Activated CD8-positive, alpha-beta memory T cell treated with anti-CD3 and anti-CD28 coated beads for 36 hours (primary cell): ENCODE measurements around the gene UQCC5. TPM values are rescaled to one million over a fixed set of nuclear protein-coding genes. Genes with fewer than 3 reads are reported as not detected.
"Not testable (repeated sequence)": the region's sequence is repeated elsewhere in the genome, so short reads cannot be mapped to it uniquely, and the experiment has no call there.

Experiments used
- CTCF ChIA-PET: fragments of 350-600 bp; sonication (Branson Sonifier 250); formaldehyde crosslinking; loops from one replicate; lab custom pipeline; 2021; ENCODE audit warnings: antibody characterized with exemption; lab: Charles Lee
- POLR2A ChIA-PET: fragments of 350-600 bp; sonication (Branson Sonifier 250); formaldehyde crosslinking; loops from one replicate; lab custom pipeline; 2021; ENCODE audit warnings: antibody characterized with exemption; lab: Charles Lee
- total RNA-seq, 2 experiments: library from RNA; stranded (reverse); gene quantifications; one replicate each; pipeline ENCODE4 v1.2.3, GENCODE V29; 2021

Gene UQCC5
- total RNA-seq, 2 experiments from 2014 or later = 18.6 to 21.6 TPM

DNA sequence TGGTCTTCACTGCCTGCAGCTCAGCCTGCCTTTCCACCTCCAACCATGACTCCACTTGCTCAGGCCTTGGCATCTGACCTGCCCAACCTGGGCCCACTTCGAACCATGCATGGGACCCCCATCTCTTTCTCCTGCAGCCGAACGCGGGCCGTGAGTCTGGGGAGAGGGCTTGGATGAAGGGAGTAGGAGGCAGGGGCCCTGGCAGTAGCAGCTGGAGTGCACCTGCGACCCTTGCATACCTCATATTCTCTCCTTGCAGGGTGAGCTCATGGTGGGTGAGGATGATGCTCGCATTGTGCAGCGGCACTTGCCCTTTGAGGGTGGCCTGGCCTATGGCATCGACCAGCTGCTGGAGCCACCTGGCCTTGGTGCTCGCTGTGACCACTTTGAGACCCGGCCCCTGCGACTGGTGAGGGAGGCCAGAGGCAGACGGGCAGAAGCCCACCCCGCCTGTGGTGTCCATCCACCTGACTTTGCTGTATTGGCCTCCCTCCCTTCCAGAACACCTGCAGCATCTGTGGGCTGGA is 16.2 kb upstream of the UQCC5 start:
- POLR2A ChIA-PET = no interaction called here
- CTCF ChIA-PET = no interaction called here

DNA sequence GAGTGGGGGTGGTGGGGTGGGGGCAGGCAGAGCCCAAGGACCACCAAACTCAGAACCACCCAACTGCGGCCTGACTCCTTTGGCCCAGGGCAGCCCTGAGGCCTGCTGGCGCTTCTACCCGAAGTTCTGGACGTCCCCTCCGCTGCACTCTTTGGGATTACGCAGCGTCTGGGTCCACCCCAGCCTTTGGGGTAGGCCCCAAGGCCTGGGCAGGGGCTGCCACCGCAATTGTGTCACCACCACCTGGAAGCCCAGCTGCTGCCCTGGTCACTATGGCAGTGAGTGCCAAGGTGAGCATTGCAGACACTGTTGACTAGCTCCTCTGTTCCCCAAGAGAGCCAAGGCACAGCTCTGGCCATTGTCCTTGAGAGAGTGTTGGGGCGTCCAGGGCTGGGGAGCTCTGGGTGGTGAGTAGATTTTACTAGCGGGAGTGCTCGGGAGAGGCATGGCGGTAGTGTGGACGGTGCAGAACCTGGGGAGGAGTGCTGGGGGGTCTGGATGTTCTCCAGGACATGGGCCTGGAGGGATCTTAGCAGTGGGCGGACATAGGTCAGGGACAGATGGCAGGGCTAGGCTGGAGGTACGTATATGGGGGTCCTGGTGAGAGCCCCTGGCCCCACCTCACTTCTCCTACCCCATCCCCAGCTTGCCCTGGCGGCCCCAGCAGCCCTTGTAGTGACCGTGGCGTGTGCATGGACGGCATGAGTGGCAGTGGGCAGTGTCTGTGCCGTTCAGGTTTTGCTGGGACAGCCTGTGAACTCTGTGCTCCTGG is 15.5 kb upstream of the UQCC5 start:
- ChIA-PET CTCF (no interaction called here), POLR2A (no interaction called here)

DNA sequence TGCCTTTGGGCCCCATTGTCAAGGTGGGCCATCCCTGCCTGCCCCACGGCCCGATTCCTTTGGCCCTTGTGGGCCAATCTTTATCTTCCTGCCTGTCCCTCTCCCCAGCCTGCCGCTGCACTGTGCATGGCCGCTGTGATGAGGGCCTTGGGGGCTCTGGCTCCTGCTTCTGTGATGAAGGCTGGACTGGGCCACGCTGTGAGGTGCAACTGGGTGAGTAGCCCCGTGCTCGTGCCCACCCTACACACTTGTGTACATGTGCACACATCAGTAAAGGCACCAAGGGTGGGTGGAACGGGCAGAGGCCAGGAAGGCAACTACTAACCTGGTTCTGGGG is 14.9 kb upstream of the UQCC5 start:
- ChIA-PET CTCF (no interaction called here), POLR2A (no interaction called here)

DNA sequence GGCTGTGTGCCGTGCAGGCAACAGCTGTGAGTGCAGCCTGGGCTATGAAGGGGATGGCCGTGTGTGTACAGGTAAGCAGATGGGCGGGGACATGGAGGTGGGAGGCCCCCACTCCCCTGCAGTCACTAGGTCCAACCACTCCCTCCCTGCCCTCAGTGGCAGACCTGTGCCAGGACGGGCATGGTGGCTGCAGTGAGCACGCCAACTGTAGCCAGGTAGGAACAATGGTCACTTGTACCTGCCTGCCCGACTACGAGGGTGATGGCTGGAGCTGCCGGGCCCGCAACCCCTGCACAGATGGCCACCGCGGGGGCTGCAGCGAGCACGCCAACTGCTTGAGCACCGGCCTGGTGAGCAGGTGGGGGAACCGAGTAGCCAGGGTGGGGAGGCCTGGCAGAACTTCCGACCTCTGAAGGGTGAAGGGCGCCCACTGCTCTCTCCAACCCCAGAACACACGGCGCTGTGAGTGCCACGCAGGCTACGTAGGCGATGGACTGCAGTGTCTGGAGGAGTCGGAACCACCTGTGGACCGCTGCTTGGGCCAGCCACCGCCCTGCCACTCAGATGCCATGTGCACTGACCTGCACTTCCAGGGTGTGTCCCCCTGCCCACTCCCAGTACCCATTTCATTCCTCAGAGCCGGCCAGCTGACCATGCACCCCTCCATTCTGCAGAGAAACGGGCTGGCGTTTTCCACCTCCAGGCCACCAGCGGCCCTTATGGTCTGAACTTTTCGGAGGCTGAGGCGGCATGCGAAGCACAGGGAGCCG is 14.3 kb upstream of the UQCC5 start:
- POLR2A ChIA-PET = no interaction called here
- CTCF ChIA-PET = no interaction called here

DNA sequence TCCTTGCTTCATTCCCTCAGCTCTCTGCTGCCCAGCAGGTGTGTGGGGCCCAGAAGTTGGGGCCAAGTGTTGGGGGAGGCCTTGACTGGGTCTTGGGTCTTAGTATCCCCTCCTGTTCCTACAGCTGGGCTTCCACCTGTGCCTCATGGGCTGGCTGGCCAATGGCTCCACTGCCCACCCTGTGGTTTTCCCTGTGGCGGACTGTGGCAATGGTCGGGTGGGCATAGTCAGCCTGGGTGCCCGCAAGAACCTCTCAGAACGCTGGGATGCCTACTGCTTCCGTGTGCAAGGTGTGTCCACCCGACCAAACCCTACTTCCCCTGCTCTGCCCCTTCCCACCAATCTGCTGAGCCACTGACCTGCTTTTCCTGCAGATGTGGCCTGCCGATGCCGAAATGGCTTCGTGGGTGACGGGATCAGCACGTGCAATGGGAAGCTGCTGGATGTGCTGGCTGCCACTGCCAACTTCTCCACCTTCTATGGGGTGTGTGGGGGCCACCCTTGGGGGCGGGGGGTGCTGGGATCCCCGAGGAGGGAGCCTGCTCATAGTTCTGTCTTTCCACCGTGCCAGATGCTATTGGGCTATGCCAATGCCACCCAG is 13.7 kb upstream of the UQCC5 start:
- POLR2A ChIA-PET = no interaction called here
- CTCF ChIA-PET = no interaction called here

DNA sequence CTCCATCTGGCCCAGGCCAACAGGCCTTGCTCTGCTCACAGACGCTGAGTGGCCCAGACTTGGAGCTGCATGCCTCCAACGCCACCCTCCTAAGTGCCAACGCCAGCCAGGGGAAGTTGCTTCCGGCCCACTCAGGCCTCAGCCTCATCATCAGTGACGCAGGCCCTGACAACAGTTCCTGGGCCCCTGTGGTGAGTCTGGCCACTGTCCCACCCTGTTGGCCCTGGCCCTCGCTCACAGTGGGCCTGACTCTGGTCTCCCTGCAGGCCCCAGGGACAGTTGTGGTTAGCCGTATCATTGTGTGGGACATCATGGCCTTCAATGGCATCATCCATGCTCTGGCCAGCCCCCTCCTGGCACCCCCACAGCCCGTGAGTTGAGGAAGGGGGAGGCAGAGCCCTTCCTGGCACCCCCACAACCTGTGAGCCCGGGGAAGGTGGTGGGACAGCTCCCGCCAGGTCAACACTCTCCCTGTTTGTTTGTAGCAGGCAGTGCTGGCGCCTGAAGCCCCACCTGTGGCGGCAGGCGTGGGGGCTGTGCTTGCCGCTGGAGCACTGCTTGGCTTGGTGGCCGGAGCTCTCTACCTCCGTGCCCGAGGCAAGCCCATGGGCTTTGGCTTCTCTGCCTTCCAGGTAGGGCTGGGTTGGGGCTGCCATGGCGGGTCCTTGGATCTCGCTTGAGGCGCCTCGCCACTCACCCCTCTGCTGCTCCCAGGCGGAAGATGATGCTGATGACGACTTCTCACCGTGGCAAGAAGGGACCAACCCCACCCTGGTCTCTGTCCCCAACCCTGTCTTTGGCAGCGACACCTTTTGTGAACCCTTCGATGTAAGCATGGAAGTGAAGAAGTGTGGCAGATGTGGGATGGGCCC is 12.8 kb upstream of the UQCC5 start:
- CTCF ChIA-PET = no interaction called here
- POLR2A ChIA-PET = no interaction called here

DNA sequence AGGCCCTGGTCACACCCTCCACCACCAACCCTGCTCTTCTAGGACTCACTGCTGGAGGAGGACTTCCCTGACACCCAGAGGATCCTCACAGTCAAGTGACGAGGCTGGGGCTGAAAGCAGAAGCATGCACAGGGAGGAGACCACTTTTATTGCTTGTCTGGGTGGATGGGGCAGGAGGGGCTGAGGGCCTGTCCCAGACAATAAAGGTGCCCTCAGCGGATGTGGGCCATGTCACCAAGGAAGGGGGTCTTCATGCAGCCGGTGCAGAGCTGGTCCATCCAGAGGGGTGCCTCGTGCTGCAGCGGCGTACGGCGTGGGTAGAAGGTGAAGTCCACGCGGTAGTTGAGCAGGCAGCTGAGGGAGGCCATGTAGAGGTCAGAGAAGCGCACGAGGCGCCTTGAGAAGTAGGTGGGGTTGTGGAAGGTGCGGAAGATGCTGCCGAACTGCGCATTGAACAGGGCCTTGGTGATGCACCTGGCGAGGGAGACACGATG is 12.1 kb upstream of the UQCC5 start:
- POLR2A ChIA-PET = no interaction called here
- CTCF ChIA-PET = no interaction called here

DNA sequence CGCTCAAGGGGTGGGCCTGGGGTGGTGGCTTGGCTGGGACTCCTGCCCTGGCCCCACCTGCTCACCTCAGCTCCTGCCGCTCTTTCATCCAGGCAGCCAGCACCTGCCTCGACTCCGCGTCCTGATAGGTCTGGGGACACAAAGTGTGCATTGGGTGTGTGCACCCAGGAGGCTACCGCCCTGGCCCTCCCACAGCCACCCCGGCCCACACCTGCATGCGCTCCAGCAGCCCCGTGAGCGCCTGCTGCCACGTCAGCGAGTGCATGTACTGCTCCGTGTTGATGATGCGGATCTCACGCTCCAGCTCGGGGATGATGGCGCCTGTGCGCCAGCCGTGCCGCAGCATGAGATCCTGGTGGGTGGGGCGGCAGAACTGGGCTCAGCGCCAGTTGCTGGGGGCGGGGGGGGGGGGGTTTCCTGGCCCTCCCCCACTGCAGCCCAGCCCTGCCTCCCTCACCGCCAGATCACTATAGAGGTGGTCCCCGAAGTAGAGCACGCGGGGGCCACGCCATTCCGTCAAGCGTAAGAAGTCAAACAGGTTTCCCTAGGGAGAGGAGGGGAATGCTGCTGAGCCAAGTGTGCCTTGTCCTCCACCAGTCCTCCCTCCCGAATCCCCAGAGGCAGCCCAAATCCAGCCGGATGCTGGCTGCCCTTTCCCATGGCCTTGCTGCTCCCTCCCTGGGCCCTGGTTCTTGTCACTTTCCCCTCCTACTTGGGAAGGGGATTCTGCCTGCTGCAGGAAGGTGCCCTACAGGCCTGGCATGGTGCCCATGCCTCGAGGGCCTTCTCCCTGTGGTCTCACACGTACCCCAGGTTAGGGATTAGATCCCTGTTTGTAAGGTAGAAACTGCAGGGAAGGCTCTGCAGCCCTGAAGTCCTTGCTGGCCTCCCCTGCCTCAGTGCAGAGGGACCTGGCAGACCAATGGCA is 11.4 kb upstream of the UQCC5 start:
- ChIA-PET POLR2A (no interaction called here), CTCF (interaction anchor here (0.9 kb wide), 1 partner anchor 44 kb away, joined by 3 read pairs; no protein-coding TSS in a partner anchor)

DNA sequence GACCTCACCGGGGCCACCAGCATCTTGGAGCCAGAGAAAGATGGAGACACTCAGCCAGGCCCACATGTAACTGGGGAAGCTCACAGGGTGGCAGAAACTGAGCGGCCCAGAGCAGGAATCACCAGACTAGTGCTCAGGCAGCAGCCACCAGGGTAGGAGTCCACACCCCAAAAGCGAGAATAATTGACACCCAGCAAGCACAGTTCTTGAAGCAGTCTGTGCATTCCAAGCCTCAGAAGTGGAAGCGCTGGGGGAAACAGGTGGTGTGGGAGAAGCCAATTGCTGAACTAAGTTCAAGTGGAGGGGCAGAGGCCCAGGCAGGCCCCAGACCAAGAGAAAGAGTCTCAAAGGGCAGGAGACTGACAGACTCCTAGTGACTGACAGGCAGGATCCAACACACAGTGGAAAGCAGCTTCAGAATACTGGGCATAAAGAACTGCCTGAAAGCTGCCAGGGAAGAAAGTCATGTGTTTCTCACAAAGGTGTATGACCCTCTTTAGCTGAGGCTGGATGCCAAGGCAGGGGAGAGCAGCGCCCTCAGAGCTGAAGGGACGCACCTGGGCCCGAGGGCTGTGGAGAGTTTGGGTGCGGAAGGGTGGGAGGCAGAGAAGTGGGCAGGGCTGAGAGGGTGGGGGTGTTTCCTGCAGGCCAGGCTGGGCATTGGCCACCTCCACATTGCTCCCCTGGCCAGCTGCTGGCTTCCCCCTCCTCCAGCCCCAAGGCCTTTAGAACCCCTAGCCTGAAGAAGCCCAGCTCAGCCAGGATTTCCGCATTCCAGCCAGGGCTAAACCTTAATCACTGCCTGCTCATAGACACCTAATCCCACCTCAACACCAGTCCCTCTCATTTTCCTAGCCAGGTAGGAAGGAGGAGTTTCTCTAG is 10.5 kb upstream of the UQCC5 start:
- CTCF ChIA-PET = interaction anchor here (0.9 kb wide), 1 partner anchor 45 kb away, joined by 3 read pairs; no protein-coding TSS in a partner anchor
- POLR2A ChIA-PET = interaction anchor here (1.1 kb wide), 1 partner anchor 10 kb away, joined by 3 read pairs; the partner anchor contains the start of gene UQCC5

DNA sequence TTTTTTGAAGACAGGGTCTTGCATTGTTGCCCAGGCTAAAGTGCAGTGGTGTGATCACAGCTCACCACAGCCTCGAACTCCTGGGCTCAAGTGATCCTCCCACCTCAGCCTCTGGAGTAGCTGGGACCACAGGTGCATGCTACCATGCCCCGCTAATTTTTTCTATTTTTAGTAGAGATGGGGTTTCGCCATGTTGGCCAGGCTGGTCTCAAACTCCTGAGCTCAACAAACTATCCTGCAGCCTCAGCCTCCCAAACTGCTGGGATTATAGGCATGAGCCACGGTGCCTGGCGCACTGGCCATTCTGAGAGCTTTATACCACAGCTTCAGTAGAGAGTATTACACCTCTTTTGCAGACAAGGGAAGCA is 9.8 kb upstream of the UQCC5 start:
- CTCF ChIA-PET = not testable (repeated sequence)
- POLR2A ChIA-PET = interaction anchor here (1.1 kb wide), 1 partner anchor 9 kb away, joined by 3 read pairs; the partner anchor contains the start of gene UQCC5

DNA sequence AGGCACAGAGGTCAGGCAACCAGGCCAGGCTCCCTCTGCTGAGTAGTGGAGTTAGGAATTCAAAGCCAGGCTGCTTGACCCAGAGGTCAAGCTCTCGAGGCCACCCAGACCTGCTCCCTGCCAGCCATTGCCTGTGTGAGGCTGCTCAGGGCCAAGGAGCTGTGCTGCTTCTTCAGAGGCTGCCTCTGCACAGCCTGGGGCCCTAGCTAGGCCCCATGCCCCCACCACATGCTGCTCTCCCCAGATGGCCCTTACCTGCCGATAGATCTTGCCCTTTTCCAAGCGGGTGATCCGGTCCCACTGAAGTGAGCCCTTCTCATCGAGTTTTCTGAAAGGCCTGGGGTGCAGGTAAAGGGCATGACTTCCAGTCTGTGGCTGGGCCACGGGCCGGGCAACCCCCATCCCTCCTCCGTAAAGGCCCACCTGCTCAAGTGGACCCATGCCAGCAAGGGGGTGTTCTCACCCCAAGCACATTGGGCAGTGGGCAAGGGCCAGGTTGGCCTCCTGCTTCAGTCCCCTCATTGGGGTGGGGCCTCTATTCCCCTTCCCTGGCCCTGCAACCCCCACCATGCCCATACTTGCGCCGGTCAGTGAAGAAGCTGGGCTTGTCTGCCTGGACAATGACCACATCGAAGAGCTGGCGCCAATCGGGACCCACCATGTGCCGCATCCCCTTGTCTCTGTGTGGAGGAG is 9.2 kb upstream of the UQCC5 start:
- ChIA-PET CTCF (interaction anchor here (0.6 kb wide), 1 partner anchor 102 kb away, joined by 3 read pairs; no protein-coding TSS in a partner anchor), POLR2A (interaction anchor here (1.1 kb wide), 1 partner anchor 9 kb away, joined by 3 read pairs; the partner anchor contains the start of gene UQCC5)

DNA sequence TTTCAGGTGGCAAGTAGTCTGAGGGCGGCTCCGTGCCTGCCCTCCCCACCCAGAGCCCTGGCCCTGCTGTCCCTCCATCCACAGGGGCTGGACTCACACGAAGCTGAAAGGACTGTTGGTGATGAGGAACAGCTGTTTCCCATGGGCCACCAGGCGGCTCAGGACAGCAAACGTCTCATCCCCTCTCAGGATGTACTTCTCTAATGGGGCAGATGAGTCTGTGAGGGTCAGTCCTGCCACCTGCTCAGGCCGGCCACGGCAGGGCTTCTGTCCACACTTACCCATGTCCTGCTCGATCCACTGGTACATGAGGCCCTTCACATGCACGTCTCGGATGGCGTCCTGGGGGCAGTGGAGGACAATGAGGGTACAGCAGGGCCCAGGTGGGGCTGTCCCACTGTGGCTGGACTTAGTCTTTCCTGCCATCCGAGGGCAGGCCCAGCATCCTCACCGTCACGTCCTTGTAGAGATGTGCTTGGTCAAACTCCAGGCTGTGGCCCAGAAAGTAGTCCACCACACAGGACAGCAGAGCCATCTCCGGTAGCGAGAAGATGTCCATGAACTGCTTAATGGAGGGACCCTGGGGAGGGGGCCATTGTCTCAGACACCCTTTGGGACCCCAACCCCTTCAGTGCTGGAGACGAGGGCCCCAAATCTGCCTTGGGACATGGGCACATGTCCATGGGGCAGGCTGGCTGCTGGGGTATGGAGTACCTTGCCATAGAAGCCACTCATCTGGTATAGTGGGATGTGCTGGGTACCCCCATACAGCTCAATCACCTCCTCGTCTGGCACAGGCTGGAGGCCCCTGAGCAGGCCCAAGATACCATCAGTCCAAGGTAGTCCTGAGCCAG is 8.4 kb upstream of the UQCC5 start:
- CTCF ChIA-PET = interaction anchor here (0.6 kb wide), 1 partner anchor 103 kb away, joined by 3 read pairs; no protein-coding TSS in a partner anchor
- POLR2A ChIA-PET = no interaction called here

DNA sequence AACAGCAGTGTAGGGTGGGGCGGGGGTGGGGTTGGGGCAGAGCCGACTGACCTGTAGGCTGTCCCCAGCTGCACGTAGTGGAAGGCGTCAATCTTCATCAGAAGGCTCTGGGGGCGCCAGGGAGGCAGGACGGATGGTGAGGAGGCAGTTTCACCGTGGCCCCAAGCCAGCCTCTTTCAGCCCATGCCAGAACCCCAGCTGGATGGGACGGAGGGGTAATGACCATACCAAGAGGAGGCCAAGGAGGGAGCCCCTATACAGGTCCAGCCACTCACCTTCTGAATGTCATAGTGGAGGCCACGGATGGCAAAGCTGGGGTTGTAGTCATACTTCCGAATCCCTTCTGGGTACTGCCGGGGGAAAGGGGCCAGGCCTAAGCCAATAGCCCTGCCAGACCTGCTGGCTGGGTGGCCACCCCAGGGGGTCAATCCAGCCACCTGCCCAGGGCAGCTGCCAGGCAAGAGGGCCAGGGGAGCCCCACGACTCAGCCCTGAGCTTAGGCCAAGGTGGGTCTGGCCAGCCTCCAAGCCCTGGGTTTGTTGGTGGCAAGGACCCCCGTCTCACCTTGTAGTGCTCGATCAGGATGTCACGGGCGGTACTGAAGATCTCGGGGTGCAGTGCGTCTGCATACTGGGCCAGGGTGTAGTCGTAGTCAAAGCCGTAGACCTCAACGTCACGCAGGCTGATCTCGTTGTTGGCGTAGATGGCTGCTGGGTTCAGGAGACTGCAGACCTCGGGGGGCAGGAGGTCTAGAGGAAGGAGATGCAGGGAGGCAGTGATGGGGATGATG is 7.6 kb upstream of the UQCC5 start:
- ChIA-PET CTCF (no interaction called here), POLR2A (interaction anchor here (0.6 kb wide), 1 partner anchor 20 kb away, joined by 4 read pairs; no protein-coding TSS in a partner anchor)
